Panc1 (cell line): ENCODE data around the gene ITGAD. TPM values are rescaled to one million over a fixed set of nuclear protein-coding genes. Genes with fewer than 3 reads are reported as not detected.

Experiments used
- ATAC-seq: fragments of 200-7000 bp; cut with Tn5 transposase; 2 replicates; pipeline ENCODE4 v1.9.1; 2020; ENCODE audit warnings: mild to moderate bottlenecking, moderate library complexity
- BruUV-seq: library from RNA; stranded (reverse); fragments of 400-500 nt; replicated peaks from 2 replicates; lab custom pipeline; 2021; lab: Mats Ljungman, UMichigan
- CTCF ChIA-PET: fragments of 300-600 bp; sonication (Branson Sonifier 250); formaldehyde crosslinking; loops from one replicate; lab custom pipeline; 2022; ENCODE audit warnings: antibody characterized with exemption; lab: Charles Lee
- POLR2A ChIA-PET: fragments of 300-600 bp; sonication (Branson Sonifier 250); formaldehyde crosslinking; loops from one replicate; lab custom pipeline; 2022; ENCODE audit warnings: antibody characterized with exemption; lab: Charles Lee
- DNase-seq: peaks from one replicate; pipeline ENCODE4 v3.0.0-alpha.2; 2010; ENCODE audit warnings: low read depth, low spot score
- H3K27ac ChIP-seq: 2 replicates; pipeline ENCODE4 v1.5.1; 2011; ENCODE audit warnings: mild to moderate bottlenecking, low read length, inconsistent platforms
- H3K27me3 ChIP-seq: fragments of 200-500 bp; sonication (Bioruptor generic); 2 replicates; pipeline ENCODE4 v1.6.0; 2014; ENCODE audit warnings: low read length, inconsistent platforms; ENCODE audit not compliant: control insufficient read depth, insufficient read depth
- H3K36me3 ChIP-seq: fragments of 200-500 bp; sonication (Bioruptor generic); 2 replicates; pipeline ENCODE4 v1.5.1; 2014; ENCODE audit warnings: inconsistent platforms, mild to moderate bottlenecking, low read length, moderate library complexity; ENCODE audit not compliant: control insufficient read depth, insufficient read depth
- H3K4me1 ChIP-seq: 2 replicates; pipeline ENCODE4 v1.5.1; 2011; ENCODE audit warnings: inconsistent platforms, mild to moderate bottlenecking, low read length, moderate library complexity; ENCODE audit not compliant: control insufficient read depth, insufficient read depth
- H3K4me3 ChIP-seq, 2 experiments: 2 replicates each; pipeline ENCODE4 v1.5.1; 2011 to 2012; ENCODE audit warnings: low read depth in 2 of 2, low read length in 2 of 2, mild to moderate bottlenecking in 2 of 2, inconsistent platforms in 1 of 2, moderate library complexity in 1 of 2
- H3K9me3 ChIP-seq: fragments of 200-500 bp; sonication (Bioruptor generic); 2 replicates; pipeline ENCODE4 v1.5.1; 2014; ENCODE audit warnings: low read depth, mild to moderate bottlenecking, inconsistent platforms, low read length, moderate library complexity; ENCODE audit not compliant: control insufficient read depth, insufficient read depth
- POLR2AphosphoS5 ChIP-seq: IDR thresholded peaks from 2 replicates; pipeline ENCODE4 v1.6.1; 2012; ENCODE audit warnings: mild to moderate bottlenecking, low read depth, low read length, moderate library complexity
- SIN3A ChIP-seq: IDR thresholded peaks from 2 replicates; pipeline ENCODE4 v1.6.1; 2012; ENCODE audit warnings: low read depth, mild to moderate bottlenecking, low read length, moderate library complexity, borderline replicate concordance; ENCODE audit not compliant: insufficient read depth
- TCF7L2 ChIP-seq: IDR thresholded peaks from 2 replicates; pipeline ENCODE4 v1.6.1; 2011; ENCODE audit warnings: mild to moderate bottlenecking, low read depth, low read length, inconsistent platforms
- in situ Hi-C: cut with HindIII; loops from 2 replicates; pipeline ENCODE4 v1.10.0; 2016; ENCODE audit warnings: low sequenced_read_pairs, low pct_unique_long_range_greater_than_20kb
- intact Hi-C: fragments of 100-400 bp; cut with micrococcal nuclease; formaldehyde crosslinking; loops from one replicate; pipeline ENCODE4 v1.10.0; 2022; ENCODE audit not compliant: unreplicated experiment
- total RNA-seq: library from RNA; stranded (reverse); gene quantifications from one replicate; pipeline ENCODE4 v1.2.1, GENCODE V29; 2021; ENCODE audit not compliant: unreplicated experiment
- TF ChIP-seq, protein P1 (sequence below): fragments of 450-650 bp; IDR thresholded peaks from 2 replicates; pipeline ENCODE4 v1.5.1; 2017; ENCODE audit warnings: mild to moderate bottlenecking
- TF ChIP-seq, protein P2 (sequence below), 2 experiments: IDR thresholded peaks; 2 replicates each; pipeline ENCODE4 v1.6.1; 2011 to 2012; ENCODE audit warnings: low read depth in 2 of 2, control low read depth in 1 of 2, low read length in 1 of 2, mild to moderate bottlenecking in 1 of 2, moderate library complexity in 1 of 2; ENCODE audit not compliant: insufficient read depth in 1 of 2

ITGAD gene
- total RNA-seq, 1 experiment from 2014 or later, result not detected

DNA sequence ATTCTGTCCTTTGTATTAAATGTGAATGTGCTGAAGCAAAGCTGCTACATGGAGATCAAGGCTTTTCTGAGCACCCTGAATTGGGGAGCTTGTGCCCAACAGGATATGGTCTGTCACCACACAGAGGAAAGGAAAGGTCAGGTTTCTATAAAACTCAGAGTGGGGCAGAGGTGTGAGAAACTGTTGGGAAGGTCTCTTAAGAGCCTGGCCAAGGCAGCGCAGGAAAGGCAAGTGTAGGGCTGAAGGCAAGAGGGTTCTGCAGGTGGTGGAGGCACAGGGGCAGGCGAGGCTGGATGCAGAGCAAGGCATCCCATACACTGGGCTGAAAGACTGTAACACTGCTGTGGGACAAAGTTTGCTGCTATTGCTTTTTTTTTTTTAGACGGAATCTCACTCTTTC, 26.9 kb downstream of the ITGAD start:
- Histone ChIP-seq H3K36me3 (no peaks in the 10 kb centered on the region), H3K27me3 (no peaks in the 10 kb centered on the region), H3K9me3 (no peaks in the 10 kb centered on the region), H3K4me3 (no peak overlapping the region), H3K27ac (no peak overlapping the region), H3K4me1 (no peaks in the 10 kb centered on the region)
- ATAC-seq, result no peak
- DNase-seq, result no peak
- ChIA-PET POLR2A (no interaction called here), CTCF (no interaction called here)
- intact Hi-C loops (no loop called here), in situ Hi-C loops (no loop called here)
- BruUV-seq, result no TSS peak
- TF ChIP-seq, protein P1, sequence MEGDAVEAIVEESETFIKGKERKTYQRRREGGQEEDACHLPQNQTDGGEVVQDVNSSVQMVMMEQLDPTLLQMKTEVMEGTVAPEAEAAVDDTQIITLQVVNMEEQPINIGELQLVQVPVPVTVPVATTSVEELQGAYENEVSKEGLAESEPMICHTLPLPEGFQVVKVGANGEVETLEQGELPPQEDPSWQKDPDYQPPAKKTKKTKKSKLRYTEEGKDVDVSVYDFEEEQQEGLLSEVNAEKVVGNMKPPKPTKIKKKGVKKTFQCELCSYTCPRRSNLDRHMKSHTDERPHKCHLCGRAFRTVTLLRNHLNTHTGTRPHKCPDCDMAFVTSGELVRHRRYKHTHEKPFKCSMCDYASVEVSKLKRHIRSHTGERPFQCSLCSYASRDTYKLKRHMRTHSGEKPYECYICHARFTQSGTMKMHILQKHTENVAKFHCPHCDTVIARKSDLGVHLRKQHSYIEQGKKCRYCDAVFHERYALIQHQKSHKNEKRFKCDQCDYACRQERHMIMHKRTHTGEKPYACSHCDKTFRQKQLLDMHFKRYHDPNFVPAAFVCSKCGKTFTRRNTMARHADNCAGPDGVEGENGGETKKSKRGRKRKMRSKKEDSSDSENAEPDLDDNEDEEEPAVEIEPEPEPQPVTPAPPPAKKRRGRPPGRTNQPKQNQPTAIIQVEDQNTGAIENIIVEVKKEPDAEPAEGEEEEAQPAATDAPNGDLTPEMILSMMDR, result no peak
- TF ChIP-seq SIN3A (no peak), POLR2AphosphoS5 (no peak), TCF7L2 (no peak)
- TF ChIP-seq, protein P2, sequence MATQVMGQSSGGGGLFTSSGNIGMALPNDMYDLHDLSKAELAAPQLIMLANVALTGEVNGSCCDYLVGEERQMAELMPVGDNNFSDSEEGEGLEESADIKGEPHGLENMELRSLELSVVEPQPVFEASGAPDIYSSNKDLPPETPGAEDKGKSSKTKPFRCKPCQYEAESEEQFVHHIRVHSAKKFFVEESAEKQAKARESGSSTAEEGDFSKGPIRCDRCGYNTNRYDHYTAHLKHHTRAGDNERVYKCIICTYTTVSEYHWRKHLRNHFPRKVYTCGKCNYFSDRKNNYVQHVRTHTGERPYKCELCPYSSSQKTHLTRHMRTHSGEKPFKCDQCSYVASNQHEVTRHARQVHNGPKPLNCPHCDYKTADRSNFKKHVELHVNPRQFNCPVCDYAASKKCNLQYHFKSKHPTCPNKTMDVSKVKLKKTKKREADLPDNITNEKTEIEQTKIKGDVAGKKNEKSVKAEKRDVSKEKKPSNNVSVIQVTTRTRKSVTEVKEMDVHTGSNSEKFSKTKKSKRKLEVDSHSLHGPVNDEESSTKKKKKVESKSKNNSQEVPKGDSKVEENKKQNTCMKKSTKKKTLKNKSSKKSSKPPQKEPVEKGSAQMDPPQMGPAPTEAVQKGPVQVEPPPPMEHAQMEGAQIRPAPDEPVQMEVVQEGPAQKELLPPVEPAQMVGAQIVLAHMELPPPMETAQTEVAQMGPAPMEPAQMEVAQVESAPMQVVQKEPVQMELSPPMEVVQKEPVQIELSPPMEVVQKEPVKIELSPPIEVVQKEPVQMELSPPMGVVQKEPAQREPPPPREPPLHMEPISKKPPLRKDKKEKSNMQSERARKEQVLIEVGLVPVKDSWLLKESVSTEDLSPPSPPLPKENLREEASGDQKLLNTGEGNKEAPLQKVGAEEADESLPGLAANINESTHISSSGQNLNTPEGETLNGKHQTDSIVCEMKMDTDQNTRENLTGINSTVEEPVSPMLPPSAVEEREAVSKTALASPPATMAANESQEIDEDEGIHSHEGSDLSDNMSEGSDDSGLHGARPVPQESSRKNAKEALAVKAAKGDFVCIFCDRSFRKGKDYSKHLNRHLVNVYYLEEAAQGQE (IDR thresholded peaks at IDR 0.05; ENCODE audit: insufficient read depth in 1 of 2, low read depth in 2 of 2, low read length in 1 of 2), result no peak

DNA sequence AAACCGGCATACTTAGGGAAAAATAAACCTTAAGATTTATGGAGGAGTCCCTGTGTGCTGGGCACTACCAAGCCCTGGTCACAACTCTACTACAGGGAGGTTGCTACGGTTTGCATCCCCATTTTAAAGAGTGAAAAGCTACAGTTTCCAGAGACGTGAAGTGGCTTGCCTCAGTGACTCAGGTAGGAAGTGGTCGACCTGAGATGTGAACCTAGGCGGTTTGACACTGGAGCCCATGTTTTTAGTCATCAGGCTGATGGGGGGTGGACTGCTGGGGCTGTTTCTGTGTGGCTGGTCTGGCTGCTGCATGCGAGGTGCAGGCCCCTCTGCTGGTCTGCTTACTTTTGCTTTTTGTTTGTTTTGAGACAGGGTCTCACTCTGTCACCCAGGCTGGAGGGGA, 28.5 kb downstream of the ITGAD start:
- H3K9me3 ChIP-seq, result no peaks in the 10 kb centered on the region
- no peaks in the 10 kb centered on the region for H3K4me1 ChIP-seq
- no peaks in the 10 kb centered on the region for H3K36me3 ChIP-seq
- TF ChIP-seq, protein P2 (IDR thresholded peaks at IDR 0.05; ENCODE audit: insufficient read depth in 1 of 2, low read depth in 2 of 2, low read length in 1 of 2), result no peak
- no peak for TF ChIP-seq SIN3A
- no peak for TF ChIP-seq TCF7L2
- TF ChIP-seq, protein P1, result no peak
- no peak for TF ChIP-seq POLR2AphosphoS5
- intact Hi-C loops (no loop called here), in situ Hi-C loops (no loop called here)
- POLR2A ChIA-PET, result no interaction called here
- DNase-seq (no peak), ATAC-seq (no peak)
- no TSS peak for BruUV-seq
- no peak overlapping the region for H3K27ac ChIP-seq
- H3K27me3 ChIP-seq, result no peaks in the 10 kb centered on the region
- no peak overlapping the region for H3K4me3 ChIP-seq
- CTCF ChIA-PET, result no interaction called here
